ENCODE data around the gene PLSCR1. TPM values are rescaled to one million over a fixed set of nuclear protein-coding genes. Genes with fewer than 3 reads are reported as not detected.
"Not testable (repeated sequence)": the region's sequence is repeated elsewhere in the genome, so short reads cannot be mapped to it uniquely, and the experiment has no call there.

The PLSCR1 gene
- total RNA-seq, 2 donors from 2014 or later, result 35.0 to 90.1 TPM

GRCh38 chr3:146485297-146485696 is 59.1 kb downstream of the PLSCR1 start:
- Histone ChIP-seq H3K27ac (no peak overlapping the region), H3K36me3 (no peaks in the 10 kb centered on the region), H3K9me3 (no peaks in the 10 kb centered on the region), H3K27me3 (replicated peaks; ENCODE audit: insufficient read depth) (no peaks in the 10 kb centered on the region), H3K4me1 (replicated peaks) (no peaks in the 10 kb centered on the region), H3K4me3 (no peak overlapping the region)
- intact Hi-C loops (cut with DNase I), result no loop called here
- TF ChIP-seq, protein P1, sequence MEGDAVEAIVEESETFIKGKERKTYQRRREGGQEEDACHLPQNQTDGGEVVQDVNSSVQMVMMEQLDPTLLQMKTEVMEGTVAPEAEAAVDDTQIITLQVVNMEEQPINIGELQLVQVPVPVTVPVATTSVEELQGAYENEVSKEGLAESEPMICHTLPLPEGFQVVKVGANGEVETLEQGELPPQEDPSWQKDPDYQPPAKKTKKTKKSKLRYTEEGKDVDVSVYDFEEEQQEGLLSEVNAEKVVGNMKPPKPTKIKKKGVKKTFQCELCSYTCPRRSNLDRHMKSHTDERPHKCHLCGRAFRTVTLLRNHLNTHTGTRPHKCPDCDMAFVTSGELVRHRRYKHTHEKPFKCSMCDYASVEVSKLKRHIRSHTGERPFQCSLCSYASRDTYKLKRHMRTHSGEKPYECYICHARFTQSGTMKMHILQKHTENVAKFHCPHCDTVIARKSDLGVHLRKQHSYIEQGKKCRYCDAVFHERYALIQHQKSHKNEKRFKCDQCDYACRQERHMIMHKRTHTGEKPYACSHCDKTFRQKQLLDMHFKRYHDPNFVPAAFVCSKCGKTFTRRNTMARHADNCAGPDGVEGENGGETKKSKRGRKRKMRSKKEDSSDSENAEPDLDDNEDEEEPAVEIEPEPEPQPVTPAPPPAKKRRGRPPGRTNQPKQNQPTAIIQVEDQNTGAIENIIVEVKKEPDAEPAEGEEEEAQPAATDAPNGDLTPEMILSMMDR (IDR thresholded peaks at IDR 0.05), result no peak
- no peak for TF ChIP-seq POLR2A (IDR thresholded peaks at IDR 0.05)
- no peak for DNase-seq (ENCODE audit: low spot score)

DNA sequence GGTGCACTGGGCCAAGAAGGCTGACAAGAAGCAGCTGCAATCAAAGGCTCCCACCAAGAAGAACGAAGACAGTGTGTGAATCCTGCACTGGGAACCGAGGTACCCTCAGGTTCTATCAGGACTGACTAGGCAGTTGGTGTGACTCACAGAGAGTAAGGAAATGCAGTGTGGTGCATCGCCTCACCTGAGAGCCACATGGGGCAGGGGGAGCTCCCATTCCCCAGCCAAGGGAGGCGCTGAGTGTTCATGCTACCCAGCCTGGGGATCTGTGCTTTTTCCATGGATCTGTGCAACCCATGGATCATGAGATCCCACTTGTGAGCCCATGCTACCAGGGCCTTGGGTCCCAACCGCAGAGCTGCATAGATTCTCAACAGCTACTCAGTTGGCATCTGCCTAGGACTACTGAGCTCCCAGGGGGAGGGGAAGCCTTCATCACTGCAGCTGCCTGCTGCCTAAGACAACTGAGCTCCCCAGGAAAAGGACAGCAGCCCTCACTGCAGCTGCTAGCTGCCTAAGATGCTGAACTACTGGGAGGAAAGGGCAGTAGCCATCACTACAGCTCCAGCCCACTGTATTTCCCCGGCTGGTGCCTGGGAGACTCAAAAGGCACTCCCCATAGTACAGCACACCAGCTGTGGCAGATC is 68.2 kb downstream of the PLSCR1 start:
- no peak overlapping the region for H3K4me3 ChIP-seq
- H3K27me3 ChIP-seq (replicated peaks; ENCODE audit: insufficient read depth), result no peaks in the 10 kb centered on the region
- H3K27ac ChIP-seq, result no peak overlapping the region
- WGBS, result 82% methylated on average over 6 of the region's 6 CpGs
- H3K9me3 ChIP-seq, result no peaks in the 10 kb centered on the region
- no peaks in the 10 kb centered on the region for H3K4me1 ChIP-seq (replicated peaks)
- no peaks in the 10 kb centered on the region for H3K36me3 ChIP-seq
- intact Hi-C loops (cut with DNase I), result no loop called here
- no peak for DNase-seq (ENCODE audit: low spot score)
- TF ChIP-seq, protein P1 (IDR thresholded peaks at IDR 0.05), result no peak
- no peak for TF ChIP-seq POLR2AphosphoS5 (IDR thresholded peaks at IDR 0.05)
- no peak for TF ChIP-seq POLR2A (IDR thresholded peaks at IDR 0.05)

DNA sequence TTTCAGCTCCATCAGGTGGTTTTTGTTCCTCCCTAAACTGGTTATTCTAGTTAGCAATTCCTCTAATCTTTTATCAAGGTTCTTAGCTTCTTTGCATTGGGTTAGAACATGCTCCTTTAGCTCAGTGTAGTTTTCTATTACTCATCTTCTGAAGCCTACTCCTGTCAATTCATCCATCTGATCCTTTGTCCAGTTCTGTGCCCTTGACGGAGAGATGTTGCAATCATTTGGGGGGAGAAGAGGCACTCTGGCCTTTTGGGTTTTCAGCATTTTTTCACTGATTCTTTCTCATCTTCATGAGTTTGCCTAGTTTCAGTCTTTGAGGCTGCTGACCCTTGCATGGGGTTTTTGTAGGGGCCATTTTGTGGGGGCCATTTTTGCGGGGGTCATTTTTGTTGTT is 69.4 kb downstream of the PLSCR1 start:
- H3K4me3 ChIP-seq; DNase-seq (ENCODE audit: low spot score); H3K4me1 ChIP-seq (replicated peaks); H3K9me3 ChIP-seq; H3K27ac ChIP-seq; H3K36me3 ChIP-seq; H3K27me3 ChIP-seq (replicated peaks; ENCODE audit: insufficient read depth); intact Hi-C loops (cut with DNase I): not testable (repeated sequence)
- 82% methylated on average over 2 of the region's 2 CpGs for WGBS

DNA sequence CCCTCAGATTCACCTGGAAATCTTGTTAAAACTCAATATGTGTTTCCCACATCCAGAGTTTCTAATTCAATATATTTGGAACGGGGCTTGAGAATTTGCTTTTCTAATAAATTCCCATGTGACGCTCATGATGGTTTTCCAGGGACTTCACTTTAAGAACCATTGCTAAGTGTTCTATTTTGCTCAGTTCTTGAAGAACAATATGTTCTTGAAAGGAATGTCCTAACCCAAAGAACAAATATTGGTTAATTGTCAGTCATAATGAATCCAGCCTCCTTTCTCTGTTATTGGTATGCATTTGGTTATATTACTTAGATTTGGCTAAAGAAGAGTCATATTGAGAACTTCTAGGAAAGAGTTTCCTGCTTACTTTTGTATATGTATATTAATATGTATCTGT is 70.7 kb downstream of the PLSCR1 start:
- Histone ChIP-seq H3K4me3 (no peak overlapping the region), H3K9me3 (no peaks in the 10 kb centered on the region), H3K27ac (peak overlapping the region; percentile 22 to 55), H3K4me1 (replicated peaks) (no peaks in the 10 kb centered on the region), H3K36me3 (no peaks in the 10 kb centered on the region), H3K27me3 (replicated peaks; ENCODE audit: insufficient read depth) (no peaks in the 10 kb centered on the region)
- intact Hi-C loops (cut with DNase I), result no loop called here
- DNase-seq (ENCODE audit: low spot score), result no peak
- 51% methylated on average over 2 of the region's 2 CpGs for WGBS
- TF ChIP-seq POLR2AphosphoS5 (IDR thresholded peaks at IDR 0.05), result peak; percentile 13
- no peak for TF ChIP-seq POLR2A (IDR thresholded peaks at IDR 0.05)

- WGBS, result 39% methylated on average over 1 of the region's 1 CpG
- no peaks in the 10 kb centered on the region for H3K27me3 ChIP-seq (replicated peaks; ENCODE audit: insufficient read depth)
- no peaks in the 10 kb centered on the region for H3K9me3 ChIP-seq
- TF ChIP-seq POLR2AphosphoS5 (IDR thresholded peaks at IDR 0.05) (peak; percentile 6), POLR2A (IDR thresholded peaks at IDR 0.05) (no peak)
- TF ChIP-seq, protein P1 (IDR thresholded peaks at IDR 0.05), result no peak
- peak overlapping the region; percentile 13 to 55 for H3K27ac ChIP-seq
- no peaks in the 10 kb centered on the region for H3K36me3 ChIP-seq
- intact Hi-C loops (cut with DNase I), result no loop called here
- H3K4me3 ChIP-seq, result no peak overlapping the region
- DNase-seq (ENCODE audit: low spot score), result no peak
- H3K4me1 ChIP-seq (replicated peaks), result no peaks in the 10 kb centered on the region
Measured at GRCh38 chr3:146472611-146473010, 71.8 kb downstream of the PLSCR1 start.

DNA sequence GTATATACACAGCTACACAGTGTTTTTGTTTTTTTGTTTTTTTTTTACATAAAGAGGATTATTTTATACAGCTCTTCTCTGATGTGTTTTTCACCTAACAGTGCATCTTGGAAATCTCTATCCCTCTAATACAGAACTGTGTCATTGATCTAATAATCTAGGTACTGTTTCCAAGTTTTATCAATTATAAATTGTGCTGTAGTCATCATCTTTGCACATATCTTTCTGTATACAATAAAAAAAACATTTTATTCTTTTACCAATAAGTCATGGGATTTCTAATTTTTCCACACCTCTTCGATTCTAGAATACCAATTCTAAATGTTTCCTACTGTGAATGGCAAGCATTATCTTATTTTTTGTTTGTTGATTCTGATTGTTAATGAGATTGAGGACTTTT is 73.4 kb downstream of the PLSCR1 start:
- no peak overlapping the region for H3K27ac ChIP-seq
- no peaks in the 10 kb centered on the region for H3K36me3 ChIP-seq
- no peak overlapping the region for H3K4me3 ChIP-seq
- H3K27me3 ChIP-seq (replicated peaks; ENCODE audit: insufficient read depth), result no peaks in the 10 kb centered on the region
- TF ChIP-seq POLR2A (IDR thresholded peaks at IDR 0.05), result no peak
- TF ChIP-seq, protein P1 (IDR thresholded peaks at IDR 0.05), result no peak
- no peak for TF ChIP-seq POLR2AphosphoS5 (IDR thresholded peaks at IDR 0.05)
- no peaks in the 10 kb centered on the region for H3K9me3 ChIP-seq
- H3K4me1 ChIP-seq (replicated peaks), result no peaks in the 10 kb centered on the region
- WGBS, result 94% methylated on average over 1 of the region's 1 CpG
- DNase-seq (ENCODE audit: low spot score), result no peak
- intact Hi-C loops (cut with DNase I), result no loop called here

Data from prostate gland (tissue), 2 donors.